GM18870 (cell line): ENCODE results near the gene SLC5A6.
"Not testable (repeated sequence)": the region's sequence is repeated elsewhere in the genome, so short reads cannot be mapped to it uniquely, and the experiment has no call there.

Experiments
- ATAC-seq: cut with Tn5 transposase; IDR thresholded peaks from one replicate; pipeline ENCODE4 v1.9.1; 2021; ENCODE audit warnings: moderate library complexity; ENCODE audit not compliant: unreplicated experiment

SLC5A6 gene

DNA sequence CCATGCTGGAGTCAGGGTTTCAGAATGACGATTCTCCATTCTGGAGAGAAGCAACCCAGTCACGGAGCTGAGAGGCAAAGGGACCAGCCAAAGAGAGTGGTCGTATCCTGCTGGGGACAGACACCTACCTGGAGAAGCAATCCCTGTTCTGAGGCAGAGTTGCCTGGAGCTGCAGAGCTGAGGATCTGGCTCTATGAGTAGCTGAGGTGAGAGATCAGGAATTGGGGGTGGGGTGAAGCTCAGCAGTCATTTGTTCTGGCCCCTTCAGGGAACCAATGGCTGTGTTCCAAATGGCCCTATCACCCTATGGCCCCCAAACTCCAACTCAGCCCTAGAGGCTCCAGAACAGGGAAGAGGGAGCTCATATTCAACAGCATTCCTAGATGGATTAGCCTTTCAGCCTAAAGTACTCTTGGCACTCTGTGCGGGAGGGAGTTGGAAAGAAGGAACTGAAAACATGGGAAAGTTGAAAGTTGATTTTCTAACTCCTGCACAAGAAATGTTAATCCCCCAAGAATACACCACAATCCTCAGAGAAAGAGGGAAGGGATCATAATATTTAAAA is 3.5 kb downstream of the SLC5A6 start:
- ATAC-seq, result no peak

DNA sequence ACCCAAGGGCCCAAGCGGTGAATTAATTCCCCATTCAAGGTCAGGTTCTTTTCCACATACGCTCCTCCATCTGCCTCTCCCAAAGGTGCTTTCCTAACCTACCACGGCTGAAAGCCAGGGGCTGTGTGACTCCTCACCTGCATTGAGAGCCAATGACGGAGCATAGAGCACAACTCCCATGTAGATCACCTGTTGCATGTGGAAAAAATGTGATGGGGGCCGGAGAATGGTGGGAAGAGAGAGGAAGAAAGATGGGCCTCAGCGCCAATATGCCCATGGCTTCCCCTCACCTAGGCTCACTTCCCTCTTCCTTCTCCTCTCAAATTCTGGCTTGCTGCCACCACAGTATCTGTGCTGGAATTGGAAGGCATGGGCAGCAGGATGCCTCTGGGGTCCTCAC is 5.7 kb downstream of the SLC5A6 start:
- no peak for ATAC-seq

DNA sequence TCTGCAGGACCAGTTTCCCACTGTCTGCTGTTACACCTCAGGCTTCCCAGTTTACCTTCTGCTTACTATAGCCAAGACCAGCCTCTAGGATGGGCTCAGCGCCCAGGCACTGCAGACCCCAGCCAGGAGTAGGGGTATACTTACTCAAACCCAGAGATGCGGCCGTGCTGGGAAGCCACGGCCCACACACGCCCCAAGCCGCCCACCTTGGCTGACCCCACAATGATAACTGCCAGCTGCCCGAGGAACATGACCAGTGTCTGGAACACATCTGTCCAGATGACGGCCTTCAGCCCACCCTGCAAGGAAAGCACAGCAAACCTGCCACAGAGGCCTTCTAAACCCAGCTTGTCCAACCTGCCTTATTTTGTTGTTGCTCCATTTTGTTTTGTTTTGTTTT is 6.9 kb downstream of the SLC5A6 start:
- ATAC-seq, result no peak

DNA sequence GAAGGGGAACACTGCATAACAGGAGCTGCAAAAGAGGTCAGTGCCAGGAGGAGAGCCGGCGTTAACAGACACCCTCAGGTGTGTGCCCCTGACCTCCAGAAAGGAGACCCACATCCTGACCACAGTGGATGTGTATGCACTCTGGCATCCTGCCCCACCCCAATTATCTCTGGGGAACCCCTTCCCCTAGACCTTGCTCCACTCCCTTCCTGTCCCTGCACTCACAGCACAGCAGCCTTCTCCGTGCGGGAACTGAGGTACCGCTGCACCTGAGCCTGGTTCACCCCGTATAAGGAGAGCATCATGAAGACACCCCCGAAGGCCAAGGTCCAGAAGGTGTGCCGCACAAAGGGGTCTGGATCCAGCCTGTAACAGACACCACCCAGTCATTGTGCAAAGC is 7.5 kb downstream of the SLC5A6 start:
- no peak for ATAC-seq

DNA sequence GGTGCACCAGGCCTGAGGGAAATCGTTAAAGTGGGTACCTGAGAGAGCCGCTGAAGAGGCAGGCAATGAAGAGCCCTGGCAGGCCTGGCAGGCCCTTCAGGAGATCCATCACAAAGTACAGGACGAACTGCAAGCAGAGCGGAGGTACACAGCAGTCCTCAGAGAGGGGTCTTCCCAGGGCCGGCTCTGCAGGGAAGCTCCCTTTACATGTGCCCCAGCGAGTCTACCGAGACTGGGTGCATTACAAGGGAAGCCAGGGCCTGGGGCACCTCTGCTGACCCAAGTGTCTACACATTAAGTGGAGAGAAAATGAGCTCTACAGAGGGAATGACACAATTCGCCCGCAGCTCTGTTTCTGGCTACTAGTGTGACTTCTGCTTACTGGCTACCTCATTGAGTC is 8.3 kb downstream of the SLC5A6 start:
- no peak for ATAC-seq

DNA sequence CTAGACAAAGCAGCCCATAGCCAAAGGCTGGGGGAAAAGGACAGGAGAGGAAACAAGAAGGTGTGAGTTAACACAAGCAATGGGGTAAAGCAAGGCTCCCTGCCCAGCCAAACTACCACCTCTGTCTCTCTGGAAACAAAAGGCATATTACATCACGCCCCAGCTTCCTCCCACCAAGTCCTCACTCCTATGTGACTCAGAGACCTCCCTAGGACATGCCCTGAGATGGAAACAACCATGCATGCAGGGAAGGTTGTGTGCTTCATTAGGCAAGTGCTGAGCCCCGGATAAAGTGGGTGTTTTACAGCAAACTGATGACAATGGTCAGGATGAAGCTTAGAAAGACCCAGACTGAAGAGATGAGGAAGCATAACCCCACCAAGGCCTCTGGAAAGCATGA is 9.2 kb downstream of the SLC5A6 start:
- ATAC-seq, result no peak

DNA sequence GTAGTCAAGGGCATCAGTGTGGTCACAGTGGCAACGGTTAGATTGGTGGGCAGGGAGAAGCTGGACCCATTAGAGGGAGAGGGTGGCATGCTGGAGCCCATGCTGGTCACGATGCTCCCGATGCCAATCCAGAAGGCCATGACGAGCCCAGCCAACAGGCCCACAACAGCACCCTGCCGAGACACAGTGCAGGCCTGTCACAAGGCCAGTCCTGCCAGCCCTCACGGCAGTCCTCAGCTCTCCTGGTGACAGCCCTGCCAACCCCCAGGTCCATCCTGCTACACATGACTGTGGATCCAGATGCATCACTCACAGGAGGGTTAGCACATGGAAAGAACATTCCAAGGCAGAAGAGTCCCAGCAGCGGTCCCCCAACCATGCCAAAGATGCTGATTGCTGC is 10.4 kb downstream of the SLC5A6 start:
- ATAC-seq, result no peak

DNA sequence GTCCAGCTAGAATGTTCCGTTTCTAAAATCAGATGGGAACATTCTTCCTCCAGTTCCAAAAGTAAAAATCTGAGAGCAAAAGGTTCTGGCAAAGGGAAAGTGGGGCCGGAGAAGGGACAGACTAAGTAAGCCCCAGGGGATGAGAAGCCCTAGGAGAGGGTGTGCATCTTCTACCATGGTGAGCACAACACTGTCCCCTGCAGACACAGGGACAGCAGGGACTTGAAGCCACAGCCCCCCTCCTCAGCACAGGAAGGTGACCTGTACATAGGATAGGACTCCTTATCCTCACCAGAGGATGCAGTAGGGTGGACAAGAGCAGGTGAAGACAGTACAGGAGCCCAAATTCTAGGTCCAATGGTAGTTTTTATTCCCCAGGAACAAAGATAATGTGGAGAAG is 12.8 kb downstream of the SLC5A6 start:
- ATAC-seq, result no peak

DNA sequence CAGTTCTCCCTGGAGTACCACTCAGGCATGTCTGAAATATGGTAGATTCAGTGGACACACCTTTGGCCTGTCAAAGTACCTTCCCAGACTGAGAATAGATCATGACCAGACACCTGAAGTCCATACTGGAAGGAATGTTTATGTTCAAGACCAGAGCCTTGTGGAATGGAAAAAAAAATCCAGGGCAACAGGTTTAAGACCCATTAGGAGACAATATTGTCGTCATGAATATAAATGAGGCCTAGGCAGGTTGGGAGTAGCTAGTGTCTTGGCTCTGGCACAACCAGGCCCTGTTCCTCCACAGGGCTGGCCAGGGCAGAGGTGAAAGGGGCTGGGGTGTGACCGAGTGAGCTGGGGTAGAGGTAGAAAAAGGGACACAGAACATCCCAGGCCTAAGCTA is 13.4 kb downstream of the SLC5A6 start:
- no peak for ATAC-seq

DNA sequence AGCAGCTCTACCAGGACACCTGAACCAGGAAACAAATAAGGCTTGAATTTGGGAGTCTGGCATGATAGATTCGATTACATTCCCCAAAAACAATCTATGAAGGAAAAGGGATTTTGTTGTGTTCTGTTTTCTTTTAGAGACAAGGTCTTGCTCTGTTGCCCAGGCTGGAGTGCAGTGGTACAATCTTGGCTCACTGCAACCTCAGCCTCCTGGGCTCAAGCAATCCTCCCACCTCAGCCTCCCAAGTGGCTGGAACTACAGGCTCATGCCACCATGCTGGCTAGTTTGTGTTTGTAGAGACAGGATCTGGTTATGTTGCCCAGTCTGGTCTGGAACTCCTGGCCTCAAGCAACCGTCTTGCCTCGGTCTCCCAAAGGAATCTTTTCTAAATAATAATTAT is 14.0 kb downstream of the SLC5A6 start:
- ATAC-seq, result not testable (repeated sequence)

DNA sequence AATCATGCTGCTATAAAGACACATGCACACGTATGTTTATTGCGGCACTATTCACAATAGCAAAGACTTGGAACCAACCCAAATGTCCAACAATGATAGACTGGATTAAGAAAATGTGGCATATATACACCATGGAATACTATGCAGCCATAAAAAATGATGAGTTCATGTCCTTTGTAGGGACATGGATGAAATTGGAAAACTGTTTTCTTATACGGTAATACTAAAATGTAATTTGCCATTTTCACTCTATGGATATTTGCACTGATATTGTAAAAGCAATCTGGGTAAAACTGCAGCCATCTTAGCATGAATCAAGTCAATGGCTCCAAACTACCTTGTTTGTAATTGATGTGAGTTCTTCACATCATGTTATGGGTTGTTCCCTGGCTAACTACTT is 16.3 kb downstream of the SLC5A6 start:
- not testable (repeated sequence) for ATAC-seq

DNA sequence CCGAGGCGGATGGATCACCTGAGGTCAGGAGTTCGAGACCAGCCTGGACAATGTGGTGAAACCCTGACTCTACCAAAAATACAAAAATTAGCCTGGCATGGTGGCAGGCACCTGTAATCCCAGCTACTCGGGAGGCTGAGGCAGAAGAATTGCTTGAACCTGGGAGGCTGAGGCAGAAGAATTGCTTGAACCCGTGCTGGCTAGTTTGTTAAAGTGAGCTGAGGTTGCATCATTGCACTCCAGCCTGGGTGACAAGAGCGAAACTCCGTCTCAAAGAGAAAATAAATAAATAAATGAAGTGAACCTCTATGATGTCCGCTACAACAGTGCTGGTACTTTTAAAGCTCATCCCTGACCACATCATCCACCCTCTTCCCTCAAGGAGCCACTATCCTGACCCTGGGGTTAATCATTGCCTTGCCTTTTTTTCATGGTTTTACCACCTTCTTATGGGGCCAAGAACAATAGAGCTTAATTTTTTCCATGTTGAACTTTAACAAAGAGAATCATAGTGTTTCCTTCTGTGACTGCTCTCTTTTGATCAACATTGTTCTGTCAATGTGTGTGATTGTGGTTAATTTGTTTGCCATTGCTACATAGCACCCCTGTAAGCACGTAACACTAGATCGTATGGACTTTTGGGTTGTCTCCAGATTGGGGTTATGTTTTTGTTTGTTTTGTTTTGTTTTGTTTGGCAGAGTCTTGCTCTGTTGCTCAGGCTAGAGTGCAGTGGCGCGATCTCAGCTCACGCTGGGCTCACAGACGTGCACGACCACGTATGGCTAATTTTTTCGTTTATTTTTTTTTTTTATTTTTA is 17.3 kb downstream of the SLC5A6 start:
- no peak for ATAC-seq

DNA sequence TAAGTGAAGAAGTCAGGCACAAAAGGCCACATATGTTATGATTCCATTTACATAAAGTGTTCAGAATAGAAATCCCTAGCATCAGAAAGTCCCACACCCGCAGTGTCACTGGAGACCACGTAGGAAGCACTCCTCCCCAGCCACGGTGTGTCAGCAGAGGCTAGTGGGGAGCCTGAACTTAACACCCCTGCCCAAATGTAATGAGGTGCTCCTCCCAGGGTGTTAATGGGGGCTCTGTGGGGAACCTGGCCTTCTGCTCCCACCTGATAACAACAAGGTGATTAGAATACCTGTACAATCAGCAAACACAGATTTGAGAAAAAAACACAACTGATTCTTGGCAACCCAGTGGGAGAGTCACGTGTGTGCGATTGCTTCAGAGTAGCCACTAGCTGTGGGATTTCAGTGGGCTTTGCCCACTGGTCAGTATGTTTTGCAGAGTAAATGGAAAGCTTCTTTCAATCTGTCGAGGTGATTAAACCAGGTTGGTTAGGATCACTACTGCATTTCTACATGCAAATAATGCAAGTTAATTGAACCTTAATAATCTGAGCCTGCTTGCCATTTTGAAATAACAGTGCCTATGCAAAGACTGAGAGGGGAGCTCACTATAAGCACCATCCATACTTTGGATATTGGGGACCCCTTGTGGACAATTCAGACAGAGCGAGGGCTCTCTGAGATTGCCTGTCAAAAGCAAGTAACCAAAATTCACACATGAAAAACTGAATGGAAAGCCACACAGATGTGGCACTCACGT is 20.8 kb downstream of the SLC5A6 start:
- no peak for ATAC-seq

DNA sequence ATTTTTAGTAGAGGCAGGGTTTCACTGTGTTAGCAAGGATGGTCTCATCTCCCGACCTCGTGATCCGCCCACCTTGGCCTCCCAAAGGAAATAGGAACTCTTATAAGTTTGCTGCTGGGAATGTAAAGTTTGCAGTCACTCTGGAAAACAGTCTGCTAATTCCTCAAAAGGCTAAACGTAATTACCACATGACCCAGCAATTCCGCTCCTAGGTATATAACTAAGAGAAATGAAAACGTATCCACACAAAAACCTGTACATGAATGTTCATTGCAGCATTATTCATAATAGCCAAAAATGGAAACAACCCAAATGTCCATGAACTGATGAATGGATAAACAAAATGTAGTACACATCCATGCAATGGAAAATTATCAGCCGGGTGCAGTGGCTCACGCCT is 22.1 kb downstream of the SLC5A6 start:
- ATAC-seq, result no peak

DNA sequence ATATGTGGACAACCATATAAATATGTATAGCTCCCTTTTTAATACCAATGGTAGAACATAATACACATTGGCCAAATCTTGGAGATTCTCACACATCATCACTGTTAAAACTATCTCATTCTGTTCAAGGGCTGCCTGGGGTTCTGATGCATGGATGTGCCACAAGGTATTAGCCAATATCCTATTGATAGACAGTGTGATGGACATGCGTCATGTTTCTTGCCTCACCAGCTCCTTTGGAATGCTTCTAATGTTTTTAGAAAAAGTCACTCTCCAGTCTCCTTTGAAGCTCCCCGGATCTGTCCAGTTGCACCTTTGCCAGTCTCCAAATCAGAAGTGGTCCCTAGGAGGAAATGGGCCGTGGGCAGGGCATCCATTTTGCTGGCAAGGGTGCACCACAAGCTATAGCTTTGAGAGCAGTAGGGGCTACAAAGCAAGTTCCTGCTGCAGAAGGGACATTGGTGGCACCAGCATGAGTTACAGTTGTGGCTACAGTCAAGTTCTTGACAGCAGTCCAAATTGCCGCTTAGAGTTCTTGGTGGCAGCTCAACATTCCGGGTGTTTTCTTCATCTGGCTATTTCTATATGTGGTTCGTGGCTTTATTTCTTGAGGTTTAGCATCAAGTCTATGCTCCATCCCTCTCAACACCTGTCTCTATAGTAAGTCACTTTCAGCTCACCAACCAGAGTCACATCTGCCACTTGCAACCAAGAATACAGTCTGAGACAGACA is 25.3 kb downstream of the SLC5A6 start:
- no peak for ATAC-seq

DNA sequence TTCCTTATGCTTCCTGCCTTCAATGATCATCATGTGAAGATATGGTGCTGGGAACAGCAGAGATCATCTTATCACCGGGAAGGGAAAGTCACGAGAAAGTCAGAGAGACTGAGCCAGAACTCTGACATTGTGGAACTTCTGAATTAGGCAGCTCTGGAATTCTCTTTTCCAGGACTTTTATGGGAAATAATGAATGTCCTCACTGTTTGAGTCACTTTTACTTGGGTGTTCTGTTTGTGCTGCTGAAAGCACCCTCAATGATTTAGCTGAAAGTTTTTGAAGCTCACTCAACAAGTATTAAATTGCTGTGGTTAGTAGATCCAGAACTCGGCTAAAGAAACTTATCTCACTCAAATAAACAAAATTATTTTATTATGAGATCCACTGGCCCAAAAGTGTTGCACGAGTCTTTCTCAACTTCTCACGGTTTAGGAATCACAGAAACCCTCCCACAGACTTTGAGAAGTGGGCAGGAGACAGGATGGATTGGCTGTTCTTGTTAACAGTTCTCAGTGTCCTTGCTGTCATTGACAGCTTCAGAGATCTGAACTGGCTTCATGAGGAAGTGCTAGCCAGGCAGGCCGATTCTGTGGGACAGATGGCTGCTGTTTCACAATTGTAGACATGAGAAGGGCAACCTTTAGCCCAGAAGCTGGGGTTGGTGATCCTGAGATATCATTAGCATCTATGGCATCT is 26.6 kb downstream of the SLC5A6 start:
- no peak for ATAC-seq

DNA sequence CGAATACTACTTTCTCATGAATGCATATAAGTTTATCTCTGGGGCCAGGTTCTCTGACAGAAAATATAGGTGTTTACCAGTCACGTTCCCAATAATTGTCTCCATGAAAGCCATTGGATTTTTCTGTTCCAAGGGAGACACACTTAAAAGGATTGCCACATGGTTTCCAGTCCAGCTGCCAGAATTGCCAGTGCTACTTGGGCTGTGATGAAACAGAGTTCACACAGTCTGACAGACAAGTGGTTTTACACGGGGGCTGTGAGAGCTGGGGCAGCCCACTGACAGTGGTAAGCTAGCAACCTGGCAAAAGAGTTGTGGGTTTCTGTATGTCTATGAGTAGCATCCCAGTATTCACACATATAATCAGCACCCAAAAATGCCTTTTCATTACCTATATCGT is 28.0 kb downstream of the SLC5A6 start:
- ATAC-seq, result no peak

DNA sequence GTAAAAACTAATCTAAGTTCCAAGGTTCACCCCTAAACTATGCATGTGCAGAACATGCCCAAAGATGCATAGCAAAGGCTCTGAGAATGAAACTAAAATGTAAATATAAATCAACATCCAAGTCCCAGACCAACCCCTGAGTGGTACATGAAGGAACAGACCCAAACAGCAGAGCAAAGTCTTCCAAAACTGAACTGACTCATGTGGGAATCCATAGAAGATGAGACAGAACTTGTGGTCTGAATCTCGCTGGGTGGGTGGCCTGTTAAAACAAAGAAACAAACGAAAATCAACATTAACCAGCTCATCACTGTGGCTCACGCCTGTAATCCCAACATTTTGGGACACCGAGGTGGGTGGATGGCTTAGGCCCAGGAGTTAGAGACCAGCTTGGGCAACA is 29.7 kb downstream of the SLC5A6 start:
- no peak for ATAC-seq

DNA sequence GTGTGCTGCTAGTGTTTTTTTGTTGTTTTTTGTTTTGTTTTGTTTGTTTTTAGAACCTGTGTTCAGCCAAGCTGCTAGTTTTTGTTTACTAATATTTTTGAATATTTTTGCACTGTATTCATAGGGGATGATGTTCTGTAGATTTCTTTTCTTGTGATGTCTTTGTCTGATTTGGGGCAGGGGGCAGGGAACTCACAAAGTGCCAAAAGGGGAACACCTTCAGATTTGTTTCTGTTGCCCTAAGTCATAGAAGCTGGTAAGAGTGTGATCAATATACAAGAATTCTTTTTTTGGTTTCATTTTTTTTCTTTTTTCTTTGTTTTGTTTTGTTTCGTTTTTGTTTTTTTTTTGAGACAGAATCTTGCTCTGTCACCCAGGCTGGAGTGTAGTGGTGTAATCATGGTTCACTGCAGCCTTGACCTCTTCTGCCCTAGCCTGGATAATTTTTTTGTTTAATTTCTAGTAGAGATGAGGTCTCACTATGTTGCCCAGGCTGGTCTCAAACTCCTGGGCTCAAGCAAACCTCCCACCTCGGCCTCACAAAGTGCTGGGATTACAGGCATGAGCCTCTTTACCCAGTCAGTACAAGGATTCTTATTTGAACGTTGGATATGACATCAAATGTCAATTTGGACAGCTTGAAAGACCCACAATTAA is 32.6 kb downstream of the SLC5A6 start:
- no peak for ATAC-seq

DNA sequence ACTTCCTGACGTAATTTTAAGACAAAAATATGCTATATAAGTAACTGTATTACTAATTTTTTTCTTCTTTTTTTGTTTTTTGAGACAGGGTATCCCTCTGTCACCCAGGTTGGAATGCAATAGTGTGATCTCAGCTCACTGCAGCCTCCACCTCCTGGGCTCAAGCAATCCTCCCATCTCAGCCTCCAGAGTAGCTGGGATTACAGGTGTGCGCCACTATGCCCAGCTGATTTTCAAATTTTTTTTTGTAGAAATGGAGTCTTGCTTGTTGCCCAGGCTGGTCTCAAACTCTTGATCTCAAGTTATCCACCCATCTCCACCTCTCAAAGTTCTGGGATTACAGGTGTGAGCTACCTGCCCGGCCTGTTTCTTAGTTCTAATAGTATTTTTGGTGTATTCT is 33.6 kb downstream of the SLC5A6 start:
- ATAC-seq, result no peak
